Left renal cortex interstitium (tissue), 4 donors: ENCODE results near the gene AGAP1. TPM values are rescaled to one million over a fixed set of nuclear protein-coding genes. Genes with fewer than 3 reads are reported as not detected.
"Not testable (repeated sequence)": the region's sequence is repeated elsewhere in the genome, so short reads cannot be mapped to it uniquely, and the experiment has no call there.

ENCODE experiments used
- DNase-seq, 4 donors: peaks; one replicate each; pipeline ENCODE4 v3.0.0-alpha.2; 2013; ENCODE audit warnings: low read depth in 4 of 4, low spot score in 2 of 4, missing footprints in 1 of 4
- polyA plus RNA-seq, 4 donors: library from polyadenylated mRNA; unstranded; fragments of 120-200 nt; gene quantifications; one replicate each; pipeline ENCODE4 v1.2.1, GENCODE V29; 2013; ENCODE audit not compliant: insufficient read length in 4 of 4

AGAP1 gene
- polyA plus RNA-seq, 4 donors = 18.1 to 22.7 (median 19.7) TPM

- no peak for DNase-seq
Measured at GRCh38 chr2:235600926-235601325, 107.1 kb downstream of the AGAP1 start.

DNA sequence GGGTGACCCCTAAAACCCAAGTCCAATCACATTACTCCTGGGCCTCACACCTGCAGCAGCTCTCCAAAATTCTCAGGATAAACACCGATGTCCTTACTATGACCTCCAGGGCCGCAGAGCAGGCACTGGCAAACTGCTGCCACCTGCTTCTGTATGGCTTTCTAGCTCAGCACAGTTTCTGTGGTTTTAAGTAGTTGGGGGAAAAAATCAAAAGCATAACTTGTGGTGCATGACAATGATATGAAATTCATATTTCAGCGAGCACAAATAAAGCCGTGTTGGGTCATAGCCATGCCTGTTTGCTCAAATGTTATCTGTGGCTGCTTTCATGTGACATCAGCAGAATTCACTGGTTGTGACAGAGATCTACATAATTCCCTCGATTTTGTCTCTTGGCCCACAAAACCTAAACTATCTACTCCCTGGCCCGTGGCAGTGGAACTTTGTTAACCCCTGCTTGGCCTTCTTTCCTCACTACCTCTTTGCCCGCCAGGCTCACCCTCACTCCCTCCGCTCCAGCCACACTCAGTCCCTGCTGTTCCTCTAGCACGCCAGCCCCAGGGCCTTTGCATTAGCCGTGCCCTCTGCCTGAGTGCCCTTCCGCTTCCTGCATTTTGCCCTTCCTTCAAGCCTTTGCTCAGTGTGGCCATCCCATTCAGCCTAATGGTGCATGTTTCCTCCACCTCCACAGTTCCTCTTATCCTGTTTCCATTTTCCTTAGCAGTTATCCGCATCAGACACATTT, 108.3 kb downstream of the AGAP1 start:
- no peak for DNase-seq

DNA sequence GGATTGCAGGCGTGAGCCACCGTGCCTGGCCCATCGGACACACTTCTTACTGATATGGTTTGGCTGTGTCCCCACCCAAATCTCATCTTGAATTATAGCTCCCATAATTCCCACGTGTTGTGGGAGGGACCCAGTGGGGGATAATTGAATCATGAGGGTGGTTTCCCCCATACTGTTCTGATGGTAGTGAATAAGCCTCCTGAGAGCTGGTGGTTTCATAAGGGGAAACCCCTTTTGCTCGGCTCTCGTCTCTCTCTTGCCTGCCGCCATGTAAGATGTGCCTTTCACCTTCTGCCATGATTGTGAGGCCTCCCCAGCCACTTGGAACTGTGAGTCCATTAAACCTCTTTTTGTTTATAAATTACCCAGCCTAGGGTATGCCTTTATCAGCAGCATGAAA, 109.1 kb downstream of the AGAP1 start:
- DNase-seq = not testable (repeated sequence)

- no peak for DNase-seq
Measured at GRCh38 chr2:235603659-235604058, 109.8 kb downstream of the AGAP1 start.

DNA sequence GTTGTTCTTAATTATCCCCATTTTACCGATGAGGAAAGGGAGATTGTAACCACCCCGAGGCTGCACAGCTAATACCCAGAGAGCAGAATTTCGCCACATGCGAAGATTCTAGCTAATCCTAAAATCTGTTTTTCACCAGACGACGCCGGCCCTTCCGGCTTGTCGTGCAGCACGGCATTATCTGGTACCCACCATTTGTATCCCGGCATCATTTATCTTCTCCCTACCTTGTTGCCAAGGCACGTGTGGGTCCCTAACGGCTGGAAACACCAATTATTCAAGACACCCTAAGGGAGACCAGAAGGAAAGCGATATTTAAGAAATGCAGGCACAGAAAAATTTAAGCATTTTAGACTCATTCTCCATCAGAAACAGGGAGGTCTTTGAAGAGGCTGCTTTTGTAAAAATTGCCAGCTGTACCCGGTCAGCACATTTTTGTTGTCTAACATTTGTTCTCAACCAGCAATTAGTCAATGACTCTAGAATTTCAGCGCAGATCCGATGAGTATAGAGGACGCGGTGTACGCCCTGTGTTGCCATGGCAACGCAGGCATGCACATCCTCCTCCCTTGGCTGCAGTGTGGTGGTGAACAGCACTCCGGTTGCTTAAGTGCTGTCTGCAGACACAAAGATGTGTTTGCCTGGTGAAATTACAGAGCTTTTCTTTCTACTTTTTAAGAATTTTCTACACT, 111.6 kb downstream of the AGAP1 start:
- DNase-seq = peak in 3 of 4 donors; percentile 57 to 67 (median 57)

- DNase-seq = no peak
Measured at GRCh38 chr2:235606004-235606715, 112.3 kb downstream of the AGAP1 start.

DNA sequence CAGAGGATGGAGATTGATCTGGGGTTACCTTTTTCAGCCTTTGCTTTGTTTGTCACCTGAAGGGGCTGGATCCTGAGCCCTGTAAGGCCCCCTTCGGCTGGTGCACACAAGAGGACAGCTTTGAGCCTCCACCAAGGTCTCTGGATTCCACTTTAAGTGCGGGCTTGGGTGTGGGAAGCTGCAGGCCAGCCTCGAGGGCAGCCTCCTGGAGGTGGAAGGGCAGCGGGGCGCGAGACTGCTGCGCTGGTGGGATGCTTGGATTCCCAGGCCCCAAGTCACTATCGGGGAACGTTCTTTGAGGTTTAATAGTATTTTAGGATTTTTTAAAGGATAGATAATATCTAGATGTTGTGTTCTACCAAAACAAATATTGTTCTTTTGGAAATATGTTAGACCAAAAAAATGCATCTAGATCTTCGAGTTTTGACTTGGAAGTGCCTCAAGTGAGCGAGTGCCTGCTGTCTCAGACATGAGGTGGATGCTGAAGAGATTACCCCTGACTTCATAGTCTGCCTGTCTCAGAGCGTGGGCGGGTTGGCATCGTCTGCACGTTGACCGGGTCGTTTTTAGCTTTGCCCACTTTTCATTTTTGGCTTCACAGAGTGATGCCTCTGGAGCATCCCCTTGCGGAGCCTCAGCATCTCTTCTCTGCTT, 113.8 kb downstream of the AGAP1 start:
- DNase-seq = no peak

GRCh38 chr2:235608200-235608887, 114.5 kb downstream of the AGAP1 start:
- no peak for DNase-seq

GRCh38 chr2:235609321-235609720, 115.5 kb downstream of the AGAP1 start:
- no peak for DNase-seq

DNA sequence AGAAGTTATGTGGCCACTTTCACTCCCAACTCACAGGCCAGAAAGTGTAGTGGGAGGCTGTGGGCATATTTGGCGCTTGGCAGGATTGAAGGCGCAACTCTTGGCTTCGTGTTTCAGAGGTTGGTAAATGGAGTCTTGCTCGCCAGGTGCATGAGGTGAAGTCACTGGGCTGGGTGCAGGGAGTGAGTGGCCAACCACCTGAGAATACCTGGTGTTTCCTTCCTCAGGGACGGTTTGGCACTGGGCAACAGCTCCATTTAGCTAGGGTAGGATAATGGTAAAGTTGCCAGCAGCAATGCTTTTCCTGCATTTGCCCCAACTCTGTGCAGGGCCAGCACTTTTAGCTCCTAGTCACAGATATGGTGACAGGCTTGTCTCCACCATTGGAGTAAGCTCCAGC, 115.9 kb downstream of the AGAP1 start:
- DNase-seq = no peak

DNA sequence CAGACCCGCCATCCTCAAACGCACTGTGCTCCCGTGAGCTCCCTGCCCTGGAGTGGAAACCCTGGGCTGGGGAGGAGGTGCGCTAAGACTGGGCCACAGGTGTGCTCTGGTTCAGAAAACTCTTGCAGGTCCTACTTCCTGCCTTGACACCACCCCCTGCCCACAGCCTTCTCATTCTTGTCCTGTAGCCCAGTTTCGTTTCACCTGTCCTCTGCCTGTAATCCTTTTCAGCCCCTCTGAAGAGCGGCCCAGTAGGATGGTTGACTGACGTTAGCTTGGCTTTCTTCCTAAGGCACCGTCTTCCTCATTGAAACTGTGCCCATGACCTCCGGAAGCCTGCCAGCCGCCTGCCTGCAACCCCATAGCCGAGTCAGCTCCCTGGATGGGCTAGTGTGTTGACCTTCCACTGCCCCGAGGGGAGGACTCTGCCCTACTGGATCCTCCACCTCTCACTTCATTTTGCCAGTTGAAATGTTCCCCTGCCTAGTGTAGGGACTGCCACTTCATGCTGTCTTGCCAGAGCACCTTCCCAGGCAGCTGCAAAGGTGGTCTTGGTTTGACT, 116.9 kb downstream of the AGAP1 start:
- no peak for DNase-seq

- DNase-seq = no peak
Measured at GRCh38 chr2:235611349-235611748, 117.5 kb downstream of the AGAP1 start.

GRCh38 chr2:235611756-235612155, 117.9 kb downstream of the AGAP1 start:
- DNase-seq = no peak

- DNase-seq = no peak
Measured at GRCh38 chr2:235612181-235612950, 118.5 kb downstream of the AGAP1 start.

DNA sequence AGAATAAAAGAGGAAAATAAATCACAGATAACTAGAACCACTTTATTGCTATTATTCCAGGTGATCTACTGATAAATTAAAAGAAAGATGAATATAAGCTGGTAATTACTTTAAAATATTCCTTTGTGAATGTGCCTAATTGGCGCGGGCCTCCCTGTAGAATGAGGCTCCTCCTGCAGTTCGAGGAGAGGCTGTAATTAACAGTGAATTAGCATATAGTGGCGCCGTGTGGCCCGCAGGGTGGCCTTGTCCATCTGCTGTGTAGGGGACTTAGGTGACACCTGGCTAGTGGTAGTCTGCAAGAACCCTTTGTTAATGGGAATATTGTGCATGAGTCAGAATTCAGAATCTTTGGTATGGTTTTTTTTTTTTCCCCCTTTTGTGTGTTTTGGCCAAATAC, 119.8 kb downstream of the AGAP1 start:
- DNase-seq = no peak

GRCh38 chr2:235614176-235614860, 120.5 kb downstream of the AGAP1 start:
- no peak for DNase-seq

DNA sequence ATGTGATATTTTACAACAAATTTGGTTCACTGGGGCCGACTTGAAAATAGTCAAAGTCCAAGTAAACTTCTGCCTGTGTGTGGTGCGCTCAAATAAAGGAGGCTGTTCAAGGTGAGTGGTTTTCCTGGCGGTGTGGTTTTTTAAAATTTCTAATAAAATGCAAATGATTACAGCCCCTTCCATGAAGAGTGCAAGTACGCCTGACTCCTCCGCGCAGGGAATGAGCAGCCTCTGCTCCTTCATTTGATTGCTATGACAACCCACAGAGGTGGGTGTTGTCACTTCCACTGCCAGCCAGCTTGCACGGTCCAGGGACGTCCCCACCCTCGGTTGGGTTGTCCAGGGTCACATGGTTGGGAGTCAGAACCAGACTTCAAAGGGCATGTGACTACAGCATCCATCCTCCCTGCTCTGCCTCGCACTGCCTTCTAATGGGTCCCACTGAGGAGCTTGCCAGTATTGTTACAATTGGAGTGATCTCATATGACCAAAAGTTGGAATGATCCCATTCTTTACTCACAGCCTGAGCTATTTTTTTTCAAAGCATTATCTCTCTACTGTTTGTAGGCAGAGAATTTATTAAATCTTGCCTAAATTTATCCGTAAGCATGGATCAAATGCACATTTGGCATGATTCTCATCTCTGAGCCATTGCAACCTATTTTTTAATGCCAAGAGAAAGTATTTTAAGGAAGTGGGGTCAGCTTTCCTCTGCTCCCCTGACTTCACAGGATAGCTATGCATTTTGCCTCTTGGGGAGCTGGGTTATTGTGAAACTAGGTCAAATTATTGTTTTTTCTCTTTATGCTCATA, 121.3 kb downstream of the AGAP1 start:
- DNase-seq = no peak

- no peak for DNase-seq
Measured at GRCh38 chr2:235616885-235617284, 123.0 kb downstream of the AGAP1 start.
